Dedifferentiated amniotic fluid mesenchymal stem cell (primary cell): ENCODE data around the gene VGLL4.
"Not testable (repeated sequence)": the region's sequence is repeated elsewhere in the genome, so short reads cannot be mapped to it uniquely, and the experiment has no call there.

Experiments used
- DNase-seq: peaks from one replicate; pipeline ENCODE4 v3.0.0-alpha.2; 2016; ENCODE audit errors: extremely low spot score

VGLL4 gene, protein sequence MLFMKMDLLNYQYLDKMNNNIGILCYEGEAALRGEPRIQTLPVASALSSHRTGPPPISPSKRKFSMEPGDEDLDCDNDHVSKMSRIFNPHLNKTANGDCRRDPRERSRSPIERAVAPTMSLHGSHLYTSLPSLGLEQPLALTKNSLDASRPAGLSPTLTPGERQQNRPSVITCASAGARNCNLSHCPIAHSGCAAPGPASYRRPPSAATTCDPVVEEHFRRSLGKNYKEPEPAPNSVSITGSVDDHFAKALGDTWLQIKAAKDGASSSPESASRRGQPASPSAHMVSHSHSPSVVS

DNA sequence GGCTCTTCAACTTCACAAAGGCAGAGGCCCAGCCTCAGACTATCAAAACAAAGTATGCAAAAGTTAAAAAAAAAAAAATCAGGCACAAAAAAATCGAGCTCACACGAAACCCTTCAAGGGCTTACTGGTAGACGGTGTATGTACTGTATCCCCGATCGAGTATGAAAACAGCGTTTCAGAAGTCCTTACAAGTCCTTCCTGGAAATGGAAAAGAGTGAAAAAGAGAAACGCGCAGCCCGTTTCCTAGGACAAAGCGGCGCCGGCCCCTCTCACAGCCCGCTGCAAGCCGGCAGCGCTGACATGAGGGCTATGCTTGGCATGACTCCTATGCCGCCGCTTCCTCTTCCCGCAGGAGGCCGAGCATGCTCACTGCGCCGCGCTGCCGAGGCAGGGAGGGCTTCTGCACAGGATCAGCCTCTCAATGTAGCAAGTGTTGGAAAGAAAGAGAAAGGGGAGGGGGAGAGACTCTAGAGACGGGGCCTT, at the start of gene VGLL4:
TSS of gene VGLL4 (minus strand) at position 311 of the 483 bp plus-strand sequence. CDS start 397 bp downstream, outside the sequence.
- DNase-seq, result peak; percentile 83

DNA sequence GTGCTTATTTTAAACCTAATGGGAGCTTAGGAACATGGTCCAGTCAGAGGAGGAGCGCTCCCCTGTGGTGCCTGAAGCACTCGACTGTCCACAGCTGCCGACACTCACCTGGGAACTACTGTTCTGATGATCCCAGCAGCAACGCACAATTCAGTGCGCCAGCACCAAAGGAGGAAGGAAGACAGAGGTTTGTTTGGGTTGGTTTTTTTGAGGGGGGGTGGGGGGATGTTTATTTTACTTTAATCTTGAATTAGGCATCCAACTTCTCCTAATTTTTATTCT, 48.8 kb upstream of the VGLL4 start:
- DNase-seq, result no peak

DNA sequence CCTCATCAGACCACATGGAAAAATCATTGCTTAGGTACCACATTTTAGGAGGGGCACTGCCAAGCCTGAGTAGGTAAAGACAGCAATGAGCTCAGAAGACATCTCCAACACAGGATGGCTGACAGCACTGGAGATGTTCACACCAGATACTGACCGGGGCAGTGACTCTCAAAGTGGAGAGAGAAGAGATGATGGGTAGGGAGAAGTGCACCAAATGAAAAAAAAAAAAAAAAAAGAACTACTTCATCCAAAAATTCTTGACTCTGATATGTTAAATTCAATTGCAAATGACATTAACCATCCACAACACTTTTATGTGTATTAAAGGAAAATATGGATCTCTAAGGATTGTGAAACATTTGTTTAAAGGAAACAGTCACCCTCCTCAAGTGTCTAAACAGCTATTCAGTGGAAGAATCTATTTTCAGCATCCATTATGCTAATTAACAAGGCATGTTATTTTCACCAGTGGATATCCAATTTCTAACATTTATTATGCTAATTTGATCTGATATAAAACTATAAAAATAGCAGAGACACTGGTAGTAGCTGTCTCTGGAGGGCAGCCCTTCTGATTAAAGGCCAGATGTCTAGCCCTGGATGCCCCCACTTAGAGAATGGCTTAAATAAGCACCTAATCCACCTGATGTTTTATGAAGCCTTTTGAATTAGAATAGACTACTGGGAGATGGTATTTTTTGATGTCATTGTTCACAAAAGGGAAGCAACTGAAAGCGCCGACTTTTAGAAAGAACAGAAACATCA, 48.2 kb upstream of the VGLL4 start:
- no peak for DNase-seq

DNA sequence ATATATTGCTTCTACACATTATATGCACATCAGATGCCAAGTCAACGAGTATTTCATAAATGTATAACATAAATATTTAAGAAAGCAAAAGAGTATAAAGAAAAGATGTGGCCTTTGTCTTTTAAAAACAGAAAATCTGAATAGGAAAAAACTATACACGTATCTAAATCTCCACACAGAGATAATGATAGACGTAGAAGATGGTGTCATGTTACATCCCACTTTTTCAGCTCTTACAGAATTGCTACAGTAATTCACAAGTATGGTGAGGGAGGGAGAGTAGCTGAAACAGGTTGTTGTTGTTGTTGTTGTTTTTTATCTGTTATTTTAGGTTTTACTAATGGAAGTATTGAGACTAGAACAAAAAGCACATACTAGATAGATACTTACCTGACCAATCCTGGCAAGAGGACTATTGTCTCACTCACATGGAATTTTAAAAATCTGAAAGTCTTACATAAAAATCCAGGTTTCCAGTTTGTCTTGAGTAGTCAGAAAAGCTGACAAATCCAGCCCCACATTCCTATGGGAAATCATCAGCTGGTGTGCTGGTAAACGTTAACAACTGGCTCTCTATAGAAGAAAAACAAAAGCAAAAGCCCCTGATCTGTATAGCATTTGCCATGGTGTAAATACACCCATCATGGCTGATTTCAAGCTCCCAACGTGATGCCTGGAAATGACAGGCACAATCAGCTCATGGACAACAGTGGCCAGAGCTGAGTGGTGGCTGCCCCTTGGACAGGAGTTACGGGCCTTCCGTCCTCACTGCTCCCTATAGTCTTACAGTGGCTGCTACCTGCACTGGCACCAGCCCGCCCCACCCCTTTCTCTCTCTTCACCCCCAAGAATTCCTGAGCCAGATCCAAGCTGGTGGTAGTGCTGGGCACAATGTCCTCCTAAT, 47.4 kb upstream of the VGLL4 start:
- DNase-seq, result no peak

DNA sequence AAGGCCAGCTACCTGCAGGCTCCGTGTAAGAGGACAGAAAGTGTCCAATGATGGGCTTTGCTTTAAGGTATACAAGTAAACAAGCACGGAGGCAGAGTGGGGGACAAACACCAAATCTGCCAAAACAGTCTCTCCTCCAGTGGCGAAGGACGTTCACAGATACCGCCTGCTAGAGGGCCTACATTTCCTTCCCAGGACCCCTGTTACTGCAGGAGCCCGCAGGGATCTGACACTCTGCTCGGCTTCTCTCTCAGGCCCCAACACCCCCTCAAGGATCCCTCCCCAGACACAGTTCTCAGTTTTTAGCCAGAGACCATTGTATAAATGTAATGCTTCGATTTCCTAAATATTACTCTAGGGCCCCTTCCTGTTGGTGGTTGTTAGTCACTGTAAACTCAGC, 46.0 kb upstream of the VGLL4 start:
- no peak for DNase-seq

DNA sequence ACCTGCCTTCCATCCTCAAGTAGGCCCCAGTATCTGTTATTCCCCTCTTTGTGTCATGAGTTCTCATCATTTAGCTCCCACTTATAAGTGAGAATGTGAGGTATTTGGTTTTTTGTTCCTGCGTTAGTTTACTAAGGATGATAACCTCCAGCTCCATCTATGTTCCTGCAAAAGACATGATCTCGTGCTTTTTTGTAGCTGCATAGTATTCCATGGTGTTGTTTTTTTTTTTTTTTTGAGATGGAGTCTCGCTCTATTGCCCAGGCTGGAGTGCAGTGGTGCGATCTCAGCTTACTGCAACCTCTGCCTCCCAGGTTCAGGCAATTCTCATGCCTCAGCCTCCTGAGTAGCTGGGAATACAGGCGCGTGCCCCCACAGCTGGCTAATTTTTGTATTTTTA, 41.3 kb upstream of the VGLL4 start:
- not testable (repeated sequence) for DNase-seq

DNA sequence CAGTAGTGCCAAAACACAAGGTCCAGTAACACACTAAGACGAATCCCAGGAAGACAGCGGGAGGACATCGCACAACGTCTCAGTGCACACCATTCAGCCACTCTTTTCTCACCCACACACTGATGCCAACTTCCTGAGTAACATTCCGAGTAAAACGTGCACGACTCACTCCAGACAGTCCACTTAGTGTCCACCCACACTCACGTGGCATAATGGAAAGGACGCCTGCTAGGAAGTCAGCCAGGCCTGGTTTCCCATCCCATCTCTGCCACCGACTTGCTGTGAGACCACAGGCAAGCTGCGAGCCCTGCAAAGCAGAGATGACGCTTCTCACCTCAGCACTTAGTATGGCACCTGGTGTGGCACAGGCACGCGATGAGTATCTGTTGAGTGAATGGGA, 36.8 kb upstream of the VGLL4 start:
- no peak for DNase-seq

DNA sequence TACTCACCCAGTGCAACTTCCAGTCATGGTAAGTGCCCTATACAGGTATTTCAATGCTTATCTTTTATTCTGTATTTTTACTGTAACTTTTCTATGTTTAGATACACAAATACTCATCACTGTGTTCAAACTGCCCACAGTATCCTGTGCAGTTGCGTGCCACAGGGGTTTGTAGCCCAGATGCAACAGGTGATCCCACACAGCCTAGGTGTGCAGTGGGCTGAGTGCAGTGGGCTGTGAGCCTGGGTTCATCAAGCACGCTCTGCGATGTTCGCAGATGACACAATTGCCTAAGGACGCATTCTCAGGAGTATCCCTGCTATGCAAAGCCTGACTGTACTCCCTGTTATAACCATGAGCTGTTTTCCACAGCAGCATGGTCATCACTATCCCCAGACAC, 36.2 kb upstream of the VGLL4 start:
- DNase-seq, result no peak

DNA sequence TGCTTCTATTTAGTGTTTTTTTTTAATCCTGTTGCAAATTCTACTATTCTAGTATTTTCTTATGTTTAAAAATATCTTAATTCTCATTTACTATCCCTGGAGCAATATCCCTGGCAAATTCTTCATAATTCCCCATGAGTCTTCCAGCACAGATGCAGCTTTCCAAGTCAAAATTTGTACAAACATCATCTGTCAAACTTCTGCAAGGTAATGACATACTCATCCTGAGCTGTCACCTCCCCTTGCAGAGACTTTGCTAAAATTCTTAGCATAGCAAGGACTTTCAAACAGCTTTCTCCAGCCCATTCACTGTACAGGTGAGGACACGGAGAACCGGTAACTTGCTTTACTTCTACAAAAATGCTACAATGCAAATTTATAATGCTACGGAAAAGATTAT, 28.6 kb upstream of the VGLL4 start:
- no peak for DNase-seq

DNA sequence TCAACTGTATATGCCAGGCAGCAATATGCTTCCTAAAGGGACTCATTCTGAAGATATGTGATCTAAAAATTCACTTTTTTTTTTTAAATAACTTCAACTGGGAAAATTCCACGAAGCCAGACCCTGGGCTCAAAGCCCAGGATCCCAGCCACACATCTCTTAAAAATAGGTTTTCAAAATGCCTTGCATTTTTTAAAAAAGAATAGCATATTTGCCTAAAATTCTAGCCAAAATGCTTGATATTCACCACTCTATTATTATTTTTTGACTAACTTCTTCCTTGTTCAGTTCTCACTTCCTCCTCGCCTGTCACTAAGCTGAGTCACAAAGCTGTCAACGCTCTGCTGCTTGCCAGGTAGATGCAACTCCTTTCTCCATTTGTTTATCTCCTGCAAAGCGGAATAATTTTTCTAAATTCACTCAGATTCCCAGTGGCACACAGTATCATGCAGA, 28.0 kb upstream of the VGLL4 start:
- peak; percentile 63 for DNase-seq

DNA sequence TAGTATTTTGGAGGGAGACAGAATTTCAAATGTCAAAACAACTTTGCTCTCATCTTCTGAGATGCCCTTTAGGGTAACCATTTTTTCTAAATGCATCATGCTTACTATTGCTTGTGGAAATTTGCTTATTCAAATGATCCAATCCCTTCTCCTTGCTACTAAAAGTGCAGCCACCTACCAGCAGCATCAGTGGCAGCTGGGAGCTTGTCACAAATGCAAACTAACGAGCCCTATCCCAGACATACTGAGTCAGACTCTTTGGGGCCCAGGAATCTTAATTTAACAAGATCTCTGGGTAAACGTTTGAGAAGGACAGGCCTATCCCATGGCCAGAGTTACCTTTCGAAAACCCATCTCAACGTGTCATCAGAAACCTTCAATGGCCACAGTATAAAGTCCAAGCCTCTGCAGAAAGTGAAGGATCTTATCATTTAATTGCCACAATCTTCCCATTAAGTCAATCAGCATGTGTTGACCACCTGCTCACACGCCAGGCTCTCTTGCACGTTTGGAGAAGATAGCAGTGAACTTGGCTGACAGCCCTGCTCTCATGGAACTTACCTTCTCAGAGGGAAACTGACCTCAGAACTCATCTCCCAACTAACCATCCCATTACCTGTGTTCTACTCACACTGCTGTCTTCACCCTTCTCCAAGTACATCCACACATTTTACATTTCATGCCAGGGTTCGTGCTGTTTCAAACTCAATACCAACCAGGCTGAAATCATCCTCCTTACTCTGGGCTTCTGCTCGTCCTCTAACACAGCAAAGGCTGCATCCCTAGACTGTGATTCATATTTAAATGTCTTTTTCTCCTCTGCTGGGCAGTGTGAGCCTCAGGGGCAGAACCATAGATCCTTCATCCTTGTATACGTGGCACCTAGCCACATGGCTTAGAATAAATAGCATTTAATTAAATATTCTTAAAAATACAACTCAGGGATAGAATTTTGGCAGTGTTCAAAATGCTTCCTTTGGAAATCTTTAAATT, 24.8 kb upstream of the VGLL4 start:
- peak; percentile 28 for DNase-seq

DNA sequence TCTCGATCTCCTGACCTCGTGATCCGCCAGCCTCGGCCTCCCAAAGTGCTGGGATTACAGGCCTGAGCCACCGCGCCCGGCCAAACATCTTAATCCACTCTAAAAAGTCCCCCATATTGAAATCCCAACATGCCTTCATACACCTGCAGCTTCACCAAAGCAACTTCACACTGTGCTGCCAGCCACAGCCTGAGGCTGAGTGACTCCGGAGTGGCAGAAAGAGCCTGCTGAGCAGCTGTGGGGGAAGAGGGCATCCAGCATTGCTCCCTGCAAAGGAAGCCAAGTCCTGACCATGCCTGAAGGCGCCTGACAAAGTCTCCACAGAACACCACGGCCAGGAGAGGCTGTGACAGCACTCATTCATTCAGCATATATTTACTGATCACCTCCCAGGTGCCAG, 21.6 kb upstream of the VGLL4 start:
- no peak for DNase-seq

DNA sequence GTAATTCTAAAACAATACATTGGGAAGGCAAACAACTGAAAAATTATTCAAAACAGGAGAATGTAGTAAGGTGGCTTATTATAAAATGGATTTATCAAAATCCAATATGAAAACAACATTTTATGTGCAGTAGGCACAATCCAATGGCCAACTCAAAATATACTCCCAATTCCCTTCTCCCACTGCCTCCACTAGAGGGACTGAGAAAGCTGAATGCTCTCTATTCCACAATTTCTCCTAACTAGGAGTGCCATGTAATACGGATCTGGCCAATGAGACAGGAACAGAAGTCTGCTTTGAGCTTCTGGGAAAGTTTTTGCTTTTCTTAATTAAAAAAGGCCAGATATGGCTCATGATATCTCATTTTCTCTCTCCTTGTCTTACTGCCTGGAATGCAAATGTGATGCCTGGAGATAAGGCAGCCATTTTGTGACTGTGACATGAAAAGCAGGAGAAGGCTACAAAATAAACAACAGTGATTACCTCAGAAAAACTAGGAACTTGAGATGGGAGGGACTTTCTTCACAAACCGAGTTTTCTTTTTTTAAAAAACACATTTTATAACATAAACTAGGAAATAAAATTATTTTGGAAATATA, 18.8 kb upstream of the VGLL4 start:
- no peak for DNase-seq

DNA sequence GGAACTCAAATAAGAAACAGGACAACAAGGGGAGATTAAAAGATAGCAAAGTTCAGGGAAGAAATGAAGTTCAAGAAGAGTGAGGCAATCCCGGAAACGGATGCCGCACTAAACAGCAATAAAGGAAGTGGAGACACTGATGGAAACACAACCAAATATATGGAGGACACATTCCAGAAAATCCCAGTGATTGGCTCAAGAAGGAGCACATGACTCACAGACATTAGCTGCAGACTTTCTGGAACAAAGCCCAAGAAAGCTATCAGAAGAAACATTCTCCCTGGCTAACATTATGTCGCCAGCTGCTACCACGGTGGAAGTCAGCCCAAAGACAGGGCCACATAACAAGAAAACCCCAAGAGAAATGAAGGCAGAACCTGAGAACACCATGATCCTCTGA, 18.1 kb upstream of the VGLL4 start:
- DNase-seq, result no peak

DNA sequence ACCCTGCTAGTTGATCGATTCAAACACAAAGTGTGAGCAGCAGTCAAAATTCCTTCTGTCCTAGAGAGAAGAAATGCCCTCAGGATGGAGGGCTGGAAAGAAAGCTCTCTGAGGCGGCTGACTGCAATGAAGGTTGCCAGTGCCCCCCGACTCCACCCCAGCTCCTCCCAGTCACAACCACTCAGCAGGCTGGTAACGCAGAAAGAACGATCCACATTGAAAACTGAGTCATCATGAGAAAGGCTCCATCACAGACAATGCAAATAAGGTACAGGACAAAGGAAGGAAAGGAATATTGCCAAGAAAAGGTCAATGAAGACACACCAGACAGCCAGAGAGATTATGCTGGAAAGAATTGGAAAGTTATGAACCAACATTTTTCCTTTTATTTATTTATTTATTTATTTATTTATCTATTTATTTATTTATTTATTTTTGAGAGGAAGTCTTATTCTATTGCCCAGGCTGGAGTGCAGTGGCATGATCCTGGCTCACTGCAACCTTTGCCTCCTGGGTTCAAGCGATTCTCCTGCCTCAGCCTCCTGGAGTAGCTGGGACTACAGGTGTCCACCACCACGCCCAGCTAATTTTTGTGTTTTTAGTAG, 17.4 kb upstream of the VGLL4 start:
- no peak for DNase-seq

DNA sequence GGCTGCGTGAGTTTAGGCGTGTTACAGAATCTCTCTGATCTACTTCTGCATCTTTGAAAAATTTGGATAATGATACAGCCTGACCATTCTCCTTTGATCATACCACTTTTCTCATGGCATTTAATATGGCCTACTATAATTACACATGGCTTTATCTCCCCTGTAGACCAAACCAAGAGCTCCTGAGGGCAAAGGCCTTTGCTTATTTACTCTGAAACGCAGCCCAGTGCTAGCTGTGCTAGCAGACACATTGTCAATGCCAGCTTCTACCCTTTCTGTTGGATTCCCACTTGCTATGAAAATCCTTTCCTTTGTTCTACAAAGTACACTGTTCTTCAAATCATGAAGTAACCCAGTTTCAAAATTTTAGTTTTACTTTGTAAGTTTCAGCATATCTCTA, 16.5 kb upstream of the VGLL4 start:
- DNase-seq, result no peak

DNA sequence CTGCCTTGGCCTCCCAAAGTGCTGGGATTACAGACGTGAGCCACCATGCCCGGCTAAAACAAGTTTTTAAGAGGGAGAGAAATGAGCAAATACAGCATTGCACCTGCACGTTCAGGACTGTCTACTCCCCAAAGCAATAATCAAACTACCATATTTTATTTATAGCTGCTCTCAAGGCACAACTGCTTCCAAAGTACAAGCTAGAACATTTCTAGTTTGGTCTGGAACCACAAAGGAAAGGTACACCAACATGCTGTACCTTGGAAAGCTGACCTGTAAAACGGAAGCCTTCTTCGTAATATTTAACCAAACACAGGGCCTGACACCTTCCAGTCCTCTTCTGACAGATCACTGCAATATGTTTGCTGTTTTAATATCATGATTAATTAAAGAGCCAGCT, 14.5 kb upstream of the VGLL4 start:
- no peak for DNase-seq

DNA sequence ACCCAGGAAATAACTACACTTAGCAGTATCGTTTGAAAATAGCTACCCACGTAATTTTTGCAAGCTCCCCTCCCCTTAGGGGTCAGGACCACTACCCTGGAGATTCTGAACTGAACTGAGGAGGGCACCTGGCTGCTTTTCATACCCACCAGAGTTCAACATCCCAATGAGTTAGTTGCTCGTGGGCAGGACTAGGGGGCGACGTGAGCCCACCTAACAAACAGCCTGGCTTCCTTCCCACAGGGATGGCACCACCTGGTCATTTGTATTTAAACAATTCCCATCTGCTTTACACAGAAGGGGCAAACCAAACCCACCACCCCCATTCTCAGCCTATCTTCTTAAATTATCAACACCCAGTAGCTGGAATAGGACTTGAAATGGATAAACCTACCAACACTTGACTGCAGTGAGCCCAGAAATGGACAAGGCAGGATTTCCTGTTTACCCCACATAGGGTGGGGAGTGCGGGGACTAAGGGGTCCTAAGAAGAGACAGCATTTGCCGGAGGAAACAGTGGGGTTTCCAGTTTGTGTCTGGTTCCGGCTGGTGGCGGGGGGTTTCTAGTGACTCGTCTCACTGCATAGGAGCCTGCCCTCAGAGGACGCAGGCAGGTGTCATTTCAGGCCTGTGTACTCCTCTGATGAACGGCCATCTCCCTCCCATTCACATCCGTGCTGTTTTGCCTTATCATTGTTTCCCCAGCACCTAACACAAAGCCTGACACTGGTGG, 11.6 kb upstream of the VGLL4 start:
- DNase-seq, result no peak

DNA sequence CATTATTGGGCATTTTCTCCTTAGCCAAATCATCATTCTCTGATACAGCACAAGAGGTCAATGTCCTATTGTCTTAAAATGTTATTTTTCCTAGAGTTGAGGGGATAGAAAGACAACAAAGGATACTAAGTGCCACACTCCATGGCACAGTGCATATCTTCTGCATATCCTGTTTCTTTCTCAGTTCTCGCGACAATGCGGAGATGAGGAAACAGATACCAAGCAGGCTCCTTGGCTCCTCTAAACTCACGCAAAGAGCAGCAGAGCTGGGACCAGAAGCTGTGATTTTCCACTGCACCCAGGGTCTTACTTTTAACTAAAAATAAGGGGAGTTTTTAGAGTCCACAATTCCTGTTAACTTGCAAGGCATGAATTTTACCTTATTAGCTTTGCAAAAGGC, 10.5 kb upstream of the VGLL4 start:
- no peak for DNase-seq
